Inferior parietal cortex (tissue), 1 donor: Measurements from ENCODE around the gene GPR162.

Experiments used
- DNase-seq: peaks from one replicate; pipeline ENCODE4 v3.0.0-alpha.2; 2016; ENCODE audit errors: extremely low spot score

Gene GPR162

DNA sequence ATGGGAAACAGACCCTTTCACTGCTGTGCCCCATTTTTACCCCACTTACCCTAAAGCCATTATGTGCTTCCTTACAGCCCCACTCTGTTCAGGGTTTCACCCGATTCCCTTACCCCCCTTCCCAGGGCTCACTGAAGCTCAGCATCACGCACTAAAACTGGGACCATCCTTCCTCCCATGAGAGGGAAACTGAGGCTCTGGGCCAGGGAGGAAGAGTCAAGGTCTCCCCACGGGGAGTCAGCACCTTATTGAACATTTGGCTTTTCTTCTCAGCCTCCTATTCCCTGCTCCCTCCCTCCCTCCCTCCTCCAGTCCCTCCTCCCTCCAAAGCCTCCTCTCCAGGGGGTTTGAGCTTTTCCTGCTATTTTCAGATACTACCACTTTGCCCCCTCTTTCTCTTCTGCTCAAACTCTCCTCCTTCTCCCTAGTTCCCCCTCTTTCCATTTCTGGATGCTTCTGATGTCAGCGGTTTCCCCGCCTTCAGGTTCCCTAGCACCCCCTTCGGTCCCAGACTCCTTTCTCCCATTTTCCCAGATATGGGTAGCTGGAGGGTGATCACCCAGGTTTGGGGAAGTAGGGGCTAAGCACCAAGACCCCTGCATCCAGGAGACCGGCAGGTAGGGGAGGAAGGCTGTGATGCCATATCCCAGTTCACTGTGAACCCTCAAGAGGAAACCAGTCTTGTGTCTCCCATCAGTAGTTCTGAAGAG, 960 bp downstream of the GPR162 start:
- no peak for DNase-seq

- DNase-seq: no peak
Observed at GRCh38 chr12:6823182-6824084, 1.8 kb downstream of the GPR162 start.

- no peak for DNase-seq
Observed at GRCh38 chr12:6824085-6824775, 2.6 kb downstream of the GPR162 start.

- DNase-seq: no peak
Observed at GRCh38 chr12:6824901-6825381, 3.3 kb downstream of the GPR162 start.

- peak; percentile 87 for DNase-seq
Observed at GRCh38 chr12:6825398-6826124, 3.9 kb downstream of the GPR162 start.

GRCh38 chr12:6826125-6826733, 4.6 kb downstream of the GPR162 start:
- no peak for DNase-seq

GRCh38 chr12:6826734-6827436, 5.3 kb downstream of the GPR162 start:
- no peak for DNase-seq

DNA sequence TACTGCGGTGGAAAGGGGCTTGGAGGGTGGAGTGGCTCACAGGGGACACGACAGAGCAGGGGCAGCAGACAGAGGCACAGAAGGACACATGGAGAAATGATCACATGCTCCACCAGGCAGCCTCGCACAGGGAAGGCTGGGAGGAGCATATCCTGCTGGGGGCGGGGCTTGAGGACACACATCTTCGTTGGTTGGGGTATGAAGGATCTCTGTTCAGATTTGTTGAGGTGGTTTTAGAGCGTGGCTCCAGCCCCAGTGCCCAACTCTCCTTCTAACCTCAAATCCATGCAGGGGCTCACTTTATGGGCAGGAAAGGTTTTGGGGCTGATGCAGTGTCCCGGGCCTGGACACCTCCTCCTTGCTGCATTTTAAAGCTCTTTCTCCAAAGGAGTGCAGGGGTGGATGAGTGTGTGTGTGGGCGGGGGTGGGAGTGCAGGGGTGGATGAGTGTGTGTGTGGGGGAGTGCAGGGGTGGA, 5.9 kb downstream of the GPR162 start:
- peak; percentile 72 for DNase-seq

DNA sequence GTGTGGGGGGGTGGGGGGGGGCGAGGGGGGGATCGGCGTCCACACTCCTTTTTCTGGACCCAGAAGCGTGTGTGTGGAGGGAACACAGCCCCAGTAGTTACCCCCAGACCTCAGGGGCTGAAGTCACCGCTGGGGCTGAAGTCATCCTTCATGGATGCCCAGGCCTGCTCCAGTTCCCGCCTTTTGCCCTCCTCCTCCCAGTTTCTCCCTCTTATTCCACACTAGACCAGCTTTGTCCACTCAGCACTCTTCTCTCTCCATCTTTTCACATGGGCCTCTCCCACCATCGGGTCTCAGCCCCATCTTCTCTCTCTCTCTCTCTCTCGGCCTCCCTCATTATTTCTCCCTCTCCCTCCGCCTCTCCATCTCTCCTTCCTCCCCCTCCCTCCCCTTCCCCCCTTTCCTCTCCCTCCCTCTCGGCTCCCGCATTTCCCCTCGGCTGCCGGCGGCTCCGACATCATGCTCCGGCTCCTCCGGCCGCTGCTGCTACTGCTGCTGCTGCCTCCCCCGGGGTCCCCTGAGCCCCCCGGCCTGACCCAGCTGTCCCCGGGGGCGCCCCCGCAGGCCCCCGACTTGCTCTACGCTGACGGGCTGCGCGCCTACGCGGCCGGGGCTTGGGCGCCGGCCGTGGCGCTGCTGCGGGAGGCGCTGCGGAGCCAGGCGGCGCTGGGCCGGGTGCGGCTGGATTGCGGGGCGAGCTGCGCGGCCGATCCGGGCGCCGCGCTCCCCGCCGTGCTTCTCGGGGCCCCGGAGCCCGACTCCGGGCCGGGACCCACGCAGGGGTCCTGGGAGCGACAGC, 6.6 kb downstream of the GPR162 start, which contains the start of gene P3H3:
TSS of gene P3H3 (plus strand) at position 426 of the 799 bp plus-strand sequence. CDS start at position 460, 34 bp downstream.
- no peak for DNase-seq

- no peak for DNase-seq
Observed at GRCh38 chr12:6828781-6829535, 7.3 kb downstream of the GPR162 start.

- DNase-seq: no peak
Observed at GRCh38 chr12:6829536-6830220, 8.1 kb downstream of the GPR162 start.

DNA sequence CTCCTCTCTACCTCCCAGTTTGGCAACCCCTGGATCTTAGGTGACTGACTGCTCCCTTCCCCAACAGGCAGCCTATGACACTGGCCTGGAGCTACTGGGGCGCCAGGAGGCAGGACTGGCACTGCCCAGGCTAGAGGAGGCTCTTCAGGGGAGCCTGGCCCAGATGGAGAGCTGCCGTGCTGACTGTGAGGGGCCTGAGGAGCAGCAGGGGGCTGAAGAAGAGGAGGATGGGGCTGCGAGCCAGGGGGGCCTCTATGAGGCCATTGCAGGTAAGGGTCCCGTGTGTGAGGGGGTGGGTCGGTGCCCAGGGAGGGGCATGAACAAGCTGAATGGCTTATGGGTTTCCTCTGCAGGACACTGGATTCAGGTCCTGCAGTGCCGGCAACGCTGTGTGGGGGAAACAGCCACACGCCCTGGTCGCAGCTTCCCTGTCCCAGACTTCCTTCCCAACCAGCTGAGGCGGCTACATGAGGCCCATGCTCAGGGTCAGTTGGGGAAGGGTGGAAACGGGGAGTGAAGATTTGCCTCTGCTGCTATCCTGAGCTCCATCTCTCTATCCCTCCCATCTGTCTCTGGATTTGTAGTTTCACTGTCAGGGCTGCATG, 8.8 kb downstream of the GPR162 start:
- DNase-seq: no peak

- no peak for DNase-seq
Observed at GRCh38 chr12:6830999-6831398, 9.4 kb downstream of the GPR162 start.

DNA sequence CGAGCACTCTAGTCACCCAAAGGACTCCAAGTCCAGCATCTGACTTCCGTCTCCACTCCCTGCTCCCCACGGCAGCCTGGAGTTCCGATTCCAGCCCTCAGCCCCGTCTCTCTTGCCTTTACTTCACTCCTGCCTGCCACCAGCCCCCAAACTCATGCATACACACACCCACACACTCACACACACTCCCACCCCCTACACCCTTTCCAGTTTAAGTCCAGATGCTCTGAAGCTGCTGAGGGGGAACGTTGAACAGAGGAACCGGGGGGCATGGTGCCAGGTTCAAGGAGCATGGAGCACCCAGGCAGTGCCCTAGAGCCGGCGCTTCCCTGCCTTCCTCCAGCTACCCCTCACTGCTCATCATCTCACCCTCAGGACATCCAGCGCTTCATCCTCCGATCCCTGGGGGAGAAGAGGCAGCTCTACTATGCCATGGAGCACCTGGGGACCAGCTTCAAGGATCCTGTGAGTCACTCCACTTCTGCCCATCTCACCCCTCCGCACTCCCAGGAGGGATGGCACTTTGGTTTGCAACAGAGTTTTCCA, 9.9 kb downstream of the GPR162 start:
- no peak for DNase-seq

DNA sequence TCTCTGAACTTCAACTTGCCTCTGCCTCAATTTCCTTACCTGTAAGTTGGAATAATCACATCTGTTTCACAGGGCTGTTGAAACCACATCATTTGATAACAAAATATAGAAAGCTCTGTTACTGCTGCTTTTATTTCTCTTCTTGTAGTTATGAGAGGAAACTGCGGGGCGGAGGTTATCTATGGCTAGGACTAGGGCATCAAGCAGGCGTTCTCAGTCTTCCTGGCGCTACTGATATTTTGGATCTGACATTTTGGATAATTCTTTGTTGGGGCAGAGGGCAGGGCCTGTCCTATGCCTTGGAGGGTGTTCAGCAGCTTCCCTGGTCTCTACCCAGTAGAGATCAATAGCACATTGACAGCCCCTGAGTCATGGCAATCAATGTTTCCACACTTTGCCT, 10.5 kb downstream of the GPR162 start:
- DNase-seq: no peak

DNA sequence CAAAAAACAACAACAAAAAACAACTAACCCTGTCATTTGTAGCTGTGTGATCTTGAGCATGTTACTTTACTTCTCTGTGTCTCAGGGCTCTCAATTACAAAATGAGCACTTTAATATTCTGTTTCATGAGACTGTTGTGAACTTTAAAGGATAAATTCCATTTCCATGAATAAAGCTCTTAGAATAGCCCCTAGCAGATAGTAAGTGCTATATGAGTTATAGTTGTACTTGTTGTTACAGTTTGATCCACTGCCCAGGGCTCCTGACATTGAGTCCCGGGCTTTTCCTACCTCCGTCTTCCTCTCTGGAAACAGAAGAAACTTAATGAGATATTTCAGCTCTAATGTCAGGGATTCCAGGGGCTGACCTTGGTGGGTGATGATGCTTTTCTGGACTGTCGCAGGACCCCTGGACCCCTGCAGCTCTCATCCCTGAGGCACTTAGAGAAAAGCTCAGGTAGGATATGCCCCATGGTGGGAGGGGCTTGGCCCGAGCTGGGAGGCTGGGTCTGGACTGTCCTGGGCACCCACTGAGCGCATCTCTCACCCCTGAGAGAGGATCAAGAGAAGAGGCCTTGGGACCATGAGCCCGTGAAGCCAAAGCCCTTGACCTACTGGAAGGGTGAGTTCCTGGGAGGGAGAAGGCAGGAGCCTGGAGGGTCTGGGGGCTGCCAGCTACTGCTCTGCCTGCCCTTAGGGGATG, 11.7 kb downstream of the GPR162 start:
- no peak for DNase-seq

GRCh38 chr12:6834254-6834653, 12.6 kb downstream of the GPR162 start:
- DNase-seq: no peak
